Endothelial cell (in vitro differentiated cells): ENCODE measurements around the gene LMNA. TPM values are rescaled to one million over a fixed set of nuclear protein-coding genes. Genes with fewer than 3 reads are reported as not detected.
A peak's percentile ranks its signal among the peaks of the same experiment; 100 is the strongest.

Experiments
- DNase-seq: peaks from one replicate; pipeline ENCODE4 v3.0.0; 2021; ENCODE audit warnings: low spot score
- H3K27ac Mint-ChIP-seq: one replicate; pipeline ENCODE4 v1.8.0; 2021; ENCODE audit warnings: mixed read lengths, inconsistent platforms; ENCODE audit not compliant: unreplicated experiment
- H3K27me3 Mint-ChIP-seq: one replicate; pipeline ENCODE4 v1.8.0; 2021; ENCODE audit warnings: mild to moderate bottlenecking, moderate library complexity, mixed read lengths, inconsistent platforms; ENCODE audit not compliant: unreplicated experiment
- H3K36me3 Mint-ChIP-seq: one replicate; pipeline ENCODE4 v1.8.0; 2021; ENCODE audit warnings: mild to moderate bottlenecking, low read depth, mixed read lengths, inconsistent platforms; ENCODE audit not compliant: unreplicated experiment
- H3K4me1 Mint-ChIP-seq: one replicate; pipeline ENCODE4 v1.8.0; 2021; ENCODE audit warnings: mild to moderate bottlenecking, mixed read lengths, inconsistent platforms; ENCODE audit not compliant: unreplicated experiment
- H3K4me3 Mint-ChIP-seq: one replicate; pipeline ENCODE4 v1.8.0; 2021; ENCODE audit warnings: mild to moderate bottlenecking, mixed read lengths, inconsistent platforms; ENCODE audit not compliant: unreplicated experiment
- H3K9me3 Mint-ChIP-seq: one replicate; pipeline ENCODE4 v1.8.0; 2021; ENCODE audit warnings: mixed read lengths, inconsistent platforms; ENCODE audit not compliant: unreplicated experiment
- CTCF ChIP-seq: fragments of 200-600 bp; sonication (generic); IDR thresholded peaks from one replicate; pipeline ENCODE4 v1.5.0; 2021; ENCODE audit warnings: antibody characterized with exemption; ENCODE audit not compliant: unreplicated experiment
- total RNA-seq: library from RNA; stranded (reverse); fragmentation: NEBNext Ultra II Directional; extraction: Animal tissue kit (Norgen Biotek cat#: 25700); gene quantifications from one replicate; pipeline ENCODE4 v1.2.1, GENCODE V29; 2021; ENCODE audit not compliant: unreplicated experiment

LMNA gene
- total RNA-seq, 1 donor from 2014 or later: 35.8 TPM

GRCh38 chr1:156136970-156137483 is 22.5 kb downstream of the LMNA start:
- no peak overlapping the region for H3K4me3 Mint-ChIP-seq
- no peaks in the 10 kb centered on the region for H3K9me3 Mint-ChIP-seq
- H3K27ac Mint-ChIP-seq: no peak overlapping the region
- peaks cover 1% of the 10 kb centered on the region for H3K27me3 Mint-ChIP-seq
- peaks cover 24% of the 10 kb centered on the region for H3K36me3 Mint-ChIP-seq
- DNase-seq: no peak
- no peak for TF ChIP-seq CTCF
- no peaks in the 10 kb centered on the region for H3K4me1 Mint-ChIP-seq

GRCh38 chr1:156138458-156138867 is 24.0 kb downstream of the LMNA start:
- Mint-ChIP-seq H3K9me3 (no peaks in the 10 kb centered on the region), H3K4me3 (no peak overlapping the region), H3K27ac (no peak overlapping the region), H3K4me1 (no peaks in the 10 kb centered on the region), H3K27me3 (peaks cover 1% of the 10 kb centered on the region), H3K36me3 (peaks cover 24% of the 10 kb centered on the region)
- DNase-seq: no peak
- TF ChIP-seq CTCF: no peak

DNA sequence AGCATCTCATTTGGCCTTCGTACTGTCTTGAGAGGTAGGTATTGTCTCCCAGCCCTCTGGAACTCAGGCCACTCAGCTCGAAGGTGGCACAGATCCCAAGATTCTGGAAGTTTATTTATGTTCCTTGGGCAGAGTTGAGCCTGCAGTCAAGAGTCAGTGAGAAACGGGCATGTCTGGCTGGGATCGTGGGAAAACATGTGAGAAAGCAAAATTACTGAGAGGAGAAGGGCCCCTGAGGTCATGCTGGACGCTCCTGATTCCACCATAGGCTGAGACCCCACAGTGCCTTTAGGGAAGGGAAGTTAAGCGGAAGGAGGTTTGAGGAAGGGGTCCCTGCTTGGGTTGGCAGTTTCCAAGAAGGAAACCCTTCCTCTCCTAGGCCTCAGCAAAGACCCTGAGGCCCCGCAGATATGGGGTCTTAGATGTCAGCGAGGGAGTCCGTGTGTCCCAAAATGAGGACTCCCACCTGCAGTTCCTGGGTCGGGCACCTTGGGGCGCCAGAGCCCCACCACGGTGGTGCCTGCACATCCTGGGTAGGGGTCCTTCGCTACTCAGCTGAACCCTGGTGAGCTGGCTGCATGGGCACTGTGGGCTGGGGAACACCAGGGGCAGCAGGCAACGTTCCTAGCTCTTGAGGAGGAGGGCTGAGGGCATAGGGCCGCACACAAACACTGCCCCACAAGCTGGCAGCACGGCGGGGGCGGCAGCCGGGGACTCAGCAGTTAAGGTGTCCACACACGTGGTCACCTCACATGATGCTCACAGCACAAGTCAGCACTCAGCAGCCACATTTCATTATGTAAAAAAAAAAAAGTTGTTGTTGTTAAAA is 26.6 kb downstream of the LMNA start:
- H3K4me1 Mint-ChIP-seq: peaks cover 3% of the 10 kb centered on the region
- TF ChIP-seq CTCF: peak; percentile 74
- H3K4me3 Mint-ChIP-seq: no peak overlapping the region
- no peaks in the 10 kb centered on the region for H3K9me3 Mint-ChIP-seq
- peaks cover 5% of the 10 kb centered on the region for H3K27me3 Mint-ChIP-seq
- peaks cover 19% of the 10 kb centered on the region for H3K36me3 Mint-ChIP-seq
- DNase-seq: peak; percentile 84
- H3K27ac Mint-ChIP-seq: peak overlapping the region; percentile 15

DNA sequence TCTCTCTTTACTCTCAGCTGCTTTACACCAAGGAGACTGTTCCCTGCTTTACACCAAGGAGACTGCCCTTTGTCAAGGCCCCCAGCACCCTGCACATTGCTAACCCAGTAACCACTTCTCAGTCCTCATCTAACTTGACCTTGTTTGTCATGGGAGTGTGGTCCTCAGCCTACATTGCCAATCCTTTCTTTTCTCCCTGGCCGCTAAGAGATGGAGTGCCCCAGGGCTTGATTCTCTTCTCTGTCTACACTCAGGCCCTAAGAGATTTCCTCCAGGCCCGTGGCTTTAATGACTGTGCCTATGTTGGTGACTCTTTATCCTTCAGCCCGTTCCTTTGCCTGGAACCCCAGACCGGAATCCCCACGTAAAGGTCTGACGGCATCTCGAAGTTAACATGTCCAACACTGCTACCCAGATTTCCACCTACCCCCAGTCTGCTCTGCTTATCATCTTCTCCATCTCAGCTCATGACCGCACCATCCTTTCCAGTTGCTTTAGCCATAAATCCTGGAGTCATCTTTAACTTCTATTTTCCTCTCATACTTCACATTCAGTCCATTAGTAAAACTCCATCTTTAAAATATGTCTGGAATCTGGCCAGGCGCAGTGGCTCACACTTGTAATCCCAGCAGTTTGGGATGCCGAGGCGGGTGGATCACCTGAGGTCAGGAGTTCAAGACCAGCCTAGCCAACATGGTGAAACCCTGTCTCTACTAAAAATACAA is 29.4 kb downstream of the LMNA start:
- no peak for TF ChIP-seq CTCF
- no peak overlapping the region for H3K27ac Mint-ChIP-seq
- H3K9me3 Mint-ChIP-seq: no peaks in the 10 kb centered on the region
- H3K27me3 Mint-ChIP-seq: peaks cover 7% of the 10 kb centered on the region
- H3K4me3 Mint-ChIP-seq: no peak overlapping the region
- peaks cover 8% of the 10 kb centered on the region for H3K36me3 Mint-ChIP-seq
- DNase-seq: no peak
- H3K4me1 Mint-ChIP-seq: peaks cover 14% of the 10 kb centered on the region
